AG04449 (cell line): ENCODE data around the gene GPBP1L1.
"Not testable (repeated sequence)": the region's sequence is repeated elsewhere in the genome, so short reads cannot be mapped to it uniquely, and the experiment has no call there.

ENCODE experiments used
- CTCF ChIA-PET: fragments of 350-600 bp; formaldehyde crosslinking; extraction: SDS; loops from one replicate; lab custom pipeline; 2021; ENCODE audit warnings: antibody characterized with exemption; lab: Yijun Ruan, JAX
- POLR2A ChIA-PET: fragments of 400-600, 350-600 bp; formaldehyde crosslinking; extraction: SDS; loops from one replicate; lab custom pipeline; 2020; ENCODE audit warnings: antibody characterized with exemption, inconsistent platforms; lab: Yijun Ruan, JAX
- DNase-seq: peaks from one replicate; pipeline ENCODE4 v3.0.0-alpha.2; 2010; ENCODE audit warnings: low read depth, low spot score
- H3K4me3 ChIP-seq: 2 replicates; pipeline ENCODE4 v1.5.1; 2011; ENCODE audit warnings: low read depth, mild to moderate bottlenecking, control low read depth, low read length
- CTCF ChIP-seq: IDR thresholded peaks from one replicate; pipeline ENCODE4 v1.5.1; 2011; ENCODE audit warnings: mild to moderate bottlenecking, moderate library complexity, low read length, control low read depth, inconsistent platforms; ENCODE audit not compliant: insufficient read depth; ENCODE audit errors: missing control alignments

Gene GPBP1L1

GRCh38 chr1:45610589-45611226 is 75.6 kb downstream of the GPBP1L1 start:
- DNase-seq, result no peak
- no peak overlapping the region for H3K4me3 ChIP-seq
- ChIA-PET POLR2A (no interaction called here), CTCF (no interaction called here)
- TF ChIP-seq CTCF, result no peak

GRCh38 chr1:45608175-45609156 is 77.9 kb downstream of the GPBP1L1 start:
- ChIA-PET CTCF (interaction anchor here (1.1 kb wide), 1 partner anchor 23 kb away, joined by 3 read pairs; no protein-coding TSS in a partner anchor), POLR2A (interaction anchor here (1.0 kb wide), 1 partner anchor 13 kb away, joined by 3 read pairs; no protein-coding TSS in a partner anchor)
- no peak for DNase-seq
- TF ChIP-seq CTCF, result no peak
- H3K4me3 ChIP-seq, result no peak overlapping the region

- POLR2A ChIA-PET, result interaction anchor here (1.0 kb wide), 1 partner anchor 14 kb away, joined by 3 read pairs; no protein-coding TSS in a partner anchor
- CTCF ChIA-PET, result no interaction called here
Observed at GRCh38 chr1:45607404-45608074, 78.8 kb downstream of the GPBP1L1 start.

DNA sequence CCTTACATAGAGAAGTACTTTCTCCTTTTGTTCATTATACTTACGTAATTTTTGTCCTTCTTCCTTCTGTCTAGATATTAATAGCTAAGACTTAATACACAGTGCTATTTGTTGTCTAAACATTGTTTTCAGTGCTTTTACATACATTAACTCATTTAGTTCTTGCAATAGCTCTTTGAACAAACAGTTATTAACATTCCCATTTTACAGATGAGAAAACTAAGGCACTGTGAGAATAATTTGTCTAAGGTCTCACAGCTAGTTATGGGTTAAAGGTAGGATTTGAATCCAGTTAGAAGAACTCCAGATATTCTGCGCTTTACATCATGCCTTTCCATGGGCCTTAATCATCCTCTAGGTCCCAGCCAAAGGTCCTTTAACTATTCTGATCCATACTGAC is 82.1 kb downstream of the GPBP1L1 start:
- CTCF ChIA-PET, result no interaction called here
- H3K4me3 ChIP-seq, result no peak overlapping the region
- DNase-seq, result no peak
- no peak for TF ChIP-seq CTCF
- POLR2A ChIA-PET, result no interaction called here

More at GRCh38 chr1:45607404-45608074, 78.8 kb downstream of the GPBP1L1 start:
- TF ChIP-seq CTCF, result no peak
- H3K4me3 ChIP-seq, result no peak overlapping the region
- no peak for DNase-seq

DNA sequence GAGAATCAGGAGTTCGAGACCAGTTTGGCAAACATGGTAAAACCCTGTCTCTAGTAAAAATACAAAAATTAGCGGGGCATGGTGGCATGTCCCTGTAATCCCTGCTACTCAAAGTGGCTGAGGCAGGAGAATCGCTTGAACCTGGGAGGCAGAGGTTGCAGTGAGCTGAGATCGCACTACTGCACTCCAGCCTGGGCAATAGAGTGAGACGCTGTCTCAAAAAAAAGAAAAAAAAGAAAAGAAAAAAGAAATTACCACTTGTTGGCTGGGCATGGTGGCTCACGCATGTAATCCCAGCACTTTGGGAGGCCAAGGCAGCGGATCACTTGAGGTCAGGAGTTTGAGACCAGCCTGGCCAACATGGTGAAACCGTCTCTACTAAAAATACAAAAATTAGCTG is 89.6 kb downstream of the GPBP1L1 start:
- CTCF ChIA-PET, DNase-seq, H3K4me3 ChIP-seq, POLR2A ChIA-PET: not testable (repeated sequence)

GRCh38 chr1:45594412-45594811 is 91.9 kb downstream of the GPBP1L1 start:
- no peak for TF ChIP-seq CTCF
- ChIA-PET CTCF (no interaction called here), POLR2A (no interaction called here)
- DNase-seq, result no peak
- no peak overlapping the region for H3K4me3 ChIP-seq
